Mesothelial cell of epicardium (in vitro differentiated cells): ENCODE measurements around the gene YEATS4. TPM values are rescaled to one million over a fixed set of nuclear protein-coding genes. Genes with fewer than 3 reads are reported as not detected.

Source experiments
- DNase-seq, 2 experiments: peaks; one replicate each; pipeline ENCODE4 v3.0.0; 2021; ENCODE audit warnings: low spot score in 2 of 2; ENCODE audit not compliant: unreplicated experiment in 2 of 2
- H3K27ac Mint-ChIP-seq: 2 replicates; pipeline ENCODE4 v1.8.0; 2021; ENCODE audit warnings: mixed read lengths
- H3K27me3 Mint-ChIP-seq: 2 replicates; pipeline ENCODE4 v1.8.0; 2021; ENCODE audit warnings: low read depth, mixed read lengths
- H3K36me3 Mint-ChIP-seq: 2 replicates; pipeline ENCODE4 v1.8.0; 2021; ENCODE audit warnings: mixed read lengths
- H3K4me1 Mint-ChIP-seq: 2 replicates; pipeline ENCODE4 v1.8.0; 2021; ENCODE audit warnings: mixed read lengths
- H3K4me3 Mint-ChIP-seq: 2 replicates; pipeline ENCODE4 v1.8.0; 2021; ENCODE audit warnings: mild to moderate bottlenecking, moderate library complexity, mixed read lengths
- H3K9me3 Mint-ChIP-seq: 2 replicates; pipeline ENCODE4 v1.8.0; 2021; ENCODE audit warnings: mixed read lengths
- total RNA-seq: library from RNA; stranded (reverse); gene quantifications from 3 replicates; pipeline ENCODE4 v1.2.1, GENCODE V29; 2021
- TF ChIP-seq, protein P1 (sequence below): fragments of 200-600 bp; sonication (generic); IDR thresholded peaks from one replicate; pipeline ENCODE4 v1.5.0; 2021; ENCODE audit warnings: antibody characterized with exemption; ENCODE audit not compliant: unreplicated experiment

Gene YEATS4
- total RNA-seq, 1 donor from 2014 or later = 20.7 TPM

- no peaks in the 10 kb centered on the region for H3K9me3 Mint-ChIP-seq
- peak overlapping the region; percentile 87 for H3K4me3 Mint-ChIP-seq
- TF ChIP-seq, protein P1, sequence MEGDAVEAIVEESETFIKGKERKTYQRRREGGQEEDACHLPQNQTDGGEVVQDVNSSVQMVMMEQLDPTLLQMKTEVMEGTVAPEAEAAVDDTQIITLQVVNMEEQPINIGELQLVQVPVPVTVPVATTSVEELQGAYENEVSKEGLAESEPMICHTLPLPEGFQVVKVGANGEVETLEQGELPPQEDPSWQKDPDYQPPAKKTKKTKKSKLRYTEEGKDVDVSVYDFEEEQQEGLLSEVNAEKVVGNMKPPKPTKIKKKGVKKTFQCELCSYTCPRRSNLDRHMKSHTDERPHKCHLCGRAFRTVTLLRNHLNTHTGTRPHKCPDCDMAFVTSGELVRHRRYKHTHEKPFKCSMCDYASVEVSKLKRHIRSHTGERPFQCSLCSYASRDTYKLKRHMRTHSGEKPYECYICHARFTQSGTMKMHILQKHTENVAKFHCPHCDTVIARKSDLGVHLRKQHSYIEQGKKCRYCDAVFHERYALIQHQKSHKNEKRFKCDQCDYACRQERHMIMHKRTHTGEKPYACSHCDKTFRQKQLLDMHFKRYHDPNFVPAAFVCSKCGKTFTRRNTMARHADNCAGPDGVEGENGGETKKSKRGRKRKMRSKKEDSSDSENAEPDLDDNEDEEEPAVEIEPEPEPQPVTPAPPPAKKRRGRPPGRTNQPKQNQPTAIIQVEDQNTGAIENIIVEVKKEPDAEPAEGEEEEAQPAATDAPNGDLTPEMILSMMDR = no peak
- H3K27ac Mint-ChIP-seq = peak overlapping the region; percentile 82
- no peak for DNase-seq
- H3K27me3 Mint-ChIP-seq = no peaks in the 10 kb centered on the region
- peaks cover 16% of the 10 kb centered on the region for H3K4me1 Mint-ChIP-seq
- no peaks in the 10 kb centered on the region for H3K36me3 Mint-ChIP-seq
Observed at GRCh38 chr12:69360348-69360672, 767 bp downstream of the YEATS4 start.

GRCh38 chr12:69366796-69367195 is 7.3 kb downstream of the YEATS4 start:
- no peak for DNase-seq
- TF ChIP-seq, protein P1 = no peak
- Mint-ChIP-seq H3K4me3 (no peak overlapping the region), H3K36me3 (peaks cover 19% of the 10 kb centered on the region), H3K27ac (no peak overlapping the region), H3K9me3 (no peaks in the 10 kb centered on the region), H3K27me3 (no peaks in the 10 kb centered on the region), H3K4me1 (peaks cover 7% of the 10 kb centered on the region)

GRCh38 chr12:69368171-69368570 is 8.6 kb downstream of the YEATS4 start:
- TF ChIP-seq, protein P1 = no peak
- H3K27ac Mint-ChIP-seq = no peak overlapping the region
- no peaks in the 10 kb centered on the region for H3K27me3 Mint-ChIP-seq
- peaks cover 6% of the 10 kb centered on the region for H3K9me3 Mint-ChIP-seq
- no peak overlapping the region for H3K4me3 Mint-ChIP-seq
- H3K4me1 Mint-ChIP-seq = peaks cover 7% of the 10 kb centered on the region
- H3K36me3 Mint-ChIP-seq = peaks cover 28% of the 10 kb centered on the region
- DNase-seq = no peak

DNA sequence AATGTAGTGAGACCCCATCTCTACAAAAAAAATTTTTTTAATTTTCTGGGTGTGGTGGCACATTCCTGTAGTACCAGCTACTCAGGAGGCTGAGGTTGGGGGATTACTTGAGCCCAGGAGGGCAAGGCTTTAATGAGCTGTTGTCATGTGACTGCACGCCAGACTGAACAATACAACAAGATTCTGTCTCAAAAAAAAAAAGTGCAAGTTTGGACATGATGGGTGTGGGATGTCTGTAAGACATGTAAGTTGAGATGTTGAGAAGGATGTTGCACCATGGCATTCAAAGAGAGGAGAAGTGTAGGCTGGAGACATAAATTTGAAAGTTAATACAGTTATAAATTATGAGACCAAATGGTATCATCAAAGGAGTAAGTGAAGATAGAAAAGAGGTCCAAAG is 23.5 kb downstream of the YEATS4 start:
- Mint-ChIP-seq H3K4me3 (no peak overlapping the region), H3K27ac (no peak overlapping the region), H3K36me3 (peaks cover 31% of the 10 kb centered on the region), H3K27me3 (no peaks in the 10 kb centered on the region), H3K4me1 (peaks cover 14% of the 10 kb centered on the region), H3K9me3 (peaks cover 2% of the 10 kb centered on the region)
- TF ChIP-seq, protein P1 = no peak
- DNase-seq = no peak

GRCh38 chr12:69385038-69385437 is 25.5 kb downstream of the YEATS4 start:
- Mint-ChIP-seq H3K36me3 (peaks cover 16% of the 10 kb centered on the region), H3K27me3 (no peaks in the 10 kb centered on the region), H3K4me1 (peaks cover 16% of the 10 kb centered on the region), H3K27ac (peak overlapping the region; percentile 39), H3K9me3 (no peaks in the 10 kb centered on the region), H3K4me3 (no peak overlapping the region)
- TF ChIP-seq, protein P1 = no peak
- no peak for DNase-seq

DNA sequence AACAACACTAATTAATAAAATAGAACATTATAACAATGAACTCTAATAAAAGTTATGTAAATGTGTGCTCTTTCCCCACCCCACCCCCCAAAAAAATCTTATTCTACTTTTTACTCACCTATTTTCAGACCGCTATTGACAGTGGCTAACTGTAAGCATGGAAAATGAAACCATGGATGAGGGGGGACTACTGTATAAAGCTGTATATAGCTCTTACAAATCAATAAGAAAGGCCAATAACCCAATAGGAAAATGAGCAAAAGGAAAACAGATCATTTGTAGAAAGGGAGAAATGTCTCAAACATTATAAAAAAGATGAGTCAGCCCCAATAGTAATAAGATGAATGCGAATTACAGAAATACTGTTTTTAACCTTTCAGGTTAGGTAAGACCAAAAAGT is 27.4 kb downstream of the YEATS4 start:
- Mint-ChIP-seq H3K27me3 (no peaks in the 10 kb centered on the region), H3K9me3 (no peaks in the 10 kb centered on the region), H3K4me1 (peaks cover 16% of the 10 kb centered on the region), H3K27ac (no peak overlapping the region), H3K36me3 (peaks cover 9% of the 10 kb centered on the region), H3K4me3 (no peak overlapping the region)
- TF ChIP-seq, protein P1 = no peak
- DNase-seq = no peak
